HG03432 (cell line): ENCODE measurements around the gene ARHGAP8.

Experiments
- ATAC-seq: cut with Tn5 transposase; IDR thresholded peaks from one replicate; pipeline ENCODE4 v1.9.1; 2021; ENCODE audit warnings: mild to moderate bottlenecking, moderate library complexity; ENCODE audit not compliant: unreplicated experiment

ARHGAP8 gene

DNA sequence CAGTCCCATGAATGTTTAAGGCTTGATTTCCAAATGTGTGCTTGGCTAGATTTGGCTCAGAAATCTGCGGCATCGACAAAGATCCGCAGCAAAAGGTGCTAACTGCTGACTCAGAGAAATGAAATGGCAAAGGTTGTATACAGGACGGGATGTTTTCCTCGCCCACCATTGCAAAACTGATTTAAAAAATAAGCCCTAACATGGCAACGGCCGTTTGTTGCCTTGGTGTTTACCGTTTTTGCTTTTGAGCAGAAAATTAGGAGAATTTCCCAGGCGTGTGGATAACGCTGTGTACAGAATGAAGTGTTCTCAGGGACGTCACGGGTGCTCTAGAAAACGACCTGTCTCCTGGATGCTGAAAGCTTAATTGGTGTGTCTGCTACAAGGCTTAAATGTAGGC lies 70.2 kb downstream of the ARHGAP8 start:
- ATAC-seq = no peak

DNA sequence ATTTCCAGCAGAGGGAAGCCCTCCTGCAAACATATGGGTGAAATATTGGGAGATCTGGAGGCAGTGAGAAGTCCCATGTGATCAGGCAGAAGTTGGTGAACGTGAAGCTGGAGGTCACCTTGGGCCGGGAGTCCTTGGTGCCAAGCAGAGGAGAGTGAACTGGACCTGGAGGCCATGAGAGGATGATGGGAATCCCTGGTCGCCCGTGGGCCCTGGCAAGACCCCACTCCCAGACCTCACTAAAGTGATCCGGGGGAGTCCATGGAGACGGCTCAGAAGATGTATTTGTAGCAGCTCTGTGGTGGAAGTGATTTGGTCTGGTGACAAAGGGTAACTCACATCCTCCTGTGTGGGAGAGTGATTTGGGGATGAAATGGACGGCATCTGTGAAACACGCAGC lies 71.0 kb downstream of the ARHGAP8 start:
- ATAC-seq = no peak

DNA sequence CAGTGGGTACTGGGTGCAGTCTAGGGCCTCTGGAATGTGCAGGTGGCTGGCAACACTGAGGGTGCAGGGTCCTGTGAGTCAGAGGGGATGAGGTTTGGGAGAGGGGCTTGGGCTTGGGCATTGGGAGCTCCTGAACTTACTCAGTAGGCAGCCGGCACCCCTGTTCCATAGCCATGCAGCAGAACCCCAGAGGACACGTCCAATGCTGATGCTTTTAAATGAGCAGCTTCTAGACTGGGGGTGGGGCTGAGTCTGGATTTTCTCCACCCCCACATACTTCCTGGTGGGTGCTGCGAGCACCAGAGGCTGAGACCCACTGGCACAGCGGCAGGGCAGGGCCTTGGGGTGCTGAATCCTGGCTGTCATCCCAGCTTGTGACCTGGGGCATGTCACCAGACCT lies 71.4 kb downstream of the ARHGAP8 start:
- ATAC-seq = no peak

DNA sequence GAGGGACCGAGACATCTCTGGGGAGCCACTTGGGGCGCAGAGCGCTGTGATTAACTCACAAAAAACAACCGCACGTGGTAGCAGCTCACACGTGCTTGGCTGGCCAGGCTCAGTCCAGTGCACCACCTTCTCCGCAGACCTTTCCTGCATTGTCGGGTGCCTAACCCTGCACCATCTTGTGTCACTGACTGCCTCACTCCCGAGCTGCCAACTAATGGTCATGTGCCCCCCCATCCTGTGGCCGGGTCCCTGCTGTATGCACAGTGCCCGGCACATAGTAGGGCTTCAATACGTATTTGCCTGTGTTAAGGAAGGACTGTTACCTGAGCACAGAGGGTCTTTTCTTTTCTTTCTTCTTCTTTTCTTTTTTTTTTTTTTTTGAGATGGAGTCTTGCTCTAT lies 71.9 kb downstream of the ARHGAP8 start:
- ATAC-seq = no peak

DNA sequence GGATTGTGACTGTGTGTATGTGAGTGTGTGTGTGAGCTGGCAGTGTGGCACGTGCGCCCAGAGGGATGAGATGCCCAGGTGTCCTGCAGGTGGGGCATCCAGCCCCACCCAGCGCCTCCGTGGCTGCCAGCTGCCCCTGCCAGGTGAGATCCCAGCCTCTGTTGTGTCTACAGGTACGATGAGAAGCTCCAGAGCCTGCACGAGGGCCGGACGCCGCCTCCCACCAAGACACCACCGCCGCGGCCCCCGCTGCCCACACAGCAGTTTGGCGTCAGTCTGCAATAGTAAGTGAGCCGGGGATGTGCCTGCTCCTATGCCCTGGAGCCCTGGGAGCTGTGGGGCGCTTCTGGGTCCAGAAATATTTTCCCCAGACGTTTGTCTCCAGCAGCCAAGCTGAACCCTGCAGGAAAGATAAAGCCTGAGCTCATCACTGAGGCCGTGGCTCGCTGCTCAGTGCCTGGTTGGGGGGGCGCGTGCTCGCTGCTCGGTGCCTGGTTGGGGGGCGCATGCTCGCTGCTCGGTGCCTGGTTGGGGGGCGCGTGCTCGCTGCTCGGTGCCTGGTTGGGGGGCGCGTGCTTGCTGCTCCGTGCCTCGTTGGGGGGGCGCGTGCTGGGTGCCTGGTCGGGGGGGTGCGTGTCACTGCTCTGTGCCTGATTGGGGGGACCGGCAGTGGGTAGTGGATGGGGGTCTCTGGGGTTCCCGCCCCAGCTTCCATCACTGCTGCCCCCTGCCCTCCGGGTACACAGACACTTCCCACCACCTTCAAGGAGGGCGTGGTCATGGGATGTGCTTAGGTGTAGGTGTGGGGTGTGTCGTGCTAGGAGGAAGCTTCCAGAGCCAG lies 73.2 kb downstream of the ARHGAP8 start:
- no peak for ATAC-seq

DNA sequence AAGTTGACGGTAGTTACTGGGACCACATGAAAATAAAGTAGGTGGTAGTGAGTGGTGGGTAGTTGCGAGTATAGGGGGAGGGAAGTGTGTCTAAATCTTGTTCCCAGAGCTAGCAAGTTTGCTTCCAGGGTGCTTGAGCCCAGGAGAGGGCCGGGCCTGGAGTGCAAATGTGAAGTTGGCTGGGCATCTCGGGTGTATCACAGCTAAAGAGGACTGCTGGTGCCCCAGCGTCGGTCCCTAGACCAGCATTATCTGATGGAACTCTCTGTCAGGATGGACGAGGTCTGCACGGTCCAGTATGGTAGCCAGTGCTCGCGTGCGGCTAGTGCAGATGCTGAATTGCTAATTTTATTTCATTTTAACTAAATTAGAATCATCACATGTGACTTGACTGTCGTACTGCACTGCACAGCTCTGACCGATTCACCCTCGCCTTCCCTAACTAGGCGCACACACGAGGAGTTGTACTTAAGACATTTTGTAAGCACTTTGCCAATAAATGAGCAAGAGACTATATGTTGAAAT lies 75.4 kb downstream of the ARHGAP8 start:
- no peak for ATAC-seq

DNA sequence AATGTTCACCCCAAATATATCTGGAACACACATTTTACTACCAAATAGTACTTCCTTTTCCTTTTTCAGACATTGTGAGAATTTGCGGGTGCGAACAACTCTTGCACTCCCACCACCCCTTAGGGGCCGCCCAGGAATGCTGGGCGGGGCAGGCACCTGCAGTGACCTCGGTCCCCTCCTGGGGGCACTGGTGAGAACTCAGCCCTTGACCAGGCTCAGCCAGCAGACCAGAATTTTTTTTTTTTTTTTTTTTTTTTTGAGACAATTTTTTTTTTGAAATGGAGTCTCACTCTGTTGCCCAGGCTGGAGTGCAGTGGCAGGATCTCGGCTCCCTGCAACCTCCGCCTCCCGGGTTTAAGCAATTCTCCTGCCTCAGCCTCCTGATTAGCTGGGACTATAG lies 75.8 kb downstream of the ARHGAP8 start:
- ATAC-seq = no peak

DNA sequence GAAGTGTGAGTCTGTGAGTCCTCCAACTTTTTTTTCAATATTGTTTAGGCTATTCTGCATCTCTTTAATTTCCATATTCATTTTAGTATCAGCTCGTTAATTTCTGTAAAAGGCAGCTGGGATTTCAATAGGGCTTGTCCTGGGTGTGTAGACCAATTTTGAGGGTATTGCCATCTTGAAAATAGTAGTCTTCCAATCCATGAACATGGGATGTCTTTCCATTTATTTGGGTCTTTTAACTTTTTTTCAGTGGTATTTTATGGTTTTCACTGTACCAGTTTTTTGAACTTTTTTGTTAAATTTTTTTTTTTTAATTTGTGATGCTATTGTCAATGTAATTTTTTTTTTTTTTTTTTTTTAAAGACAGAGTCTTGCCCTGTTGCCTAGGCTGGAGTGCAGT lies 79.5 kb downstream of the ARHGAP8 start:
- ATAC-seq = no peak

DNA sequence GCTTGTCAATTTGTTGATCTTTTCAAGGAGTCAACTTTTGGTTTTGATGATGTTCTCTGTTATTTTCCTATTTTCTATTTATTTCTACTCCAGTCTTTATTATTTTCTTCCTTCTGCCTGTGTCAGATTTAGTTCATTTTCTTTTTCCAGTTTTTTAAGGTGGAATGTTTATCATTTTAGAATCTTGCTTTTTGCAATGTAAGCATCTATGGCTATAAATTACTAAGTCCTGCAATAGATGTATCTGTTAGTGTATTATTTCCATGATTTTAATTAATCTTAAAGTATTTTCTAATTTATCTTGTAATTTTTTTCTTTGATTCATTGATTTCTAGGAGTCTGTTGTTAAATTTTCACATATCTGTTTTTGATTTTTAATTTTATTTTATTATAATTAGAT lies 81.7 kb downstream of the ARHGAP8 start:
- ATAC-seq = no peak

DNA sequence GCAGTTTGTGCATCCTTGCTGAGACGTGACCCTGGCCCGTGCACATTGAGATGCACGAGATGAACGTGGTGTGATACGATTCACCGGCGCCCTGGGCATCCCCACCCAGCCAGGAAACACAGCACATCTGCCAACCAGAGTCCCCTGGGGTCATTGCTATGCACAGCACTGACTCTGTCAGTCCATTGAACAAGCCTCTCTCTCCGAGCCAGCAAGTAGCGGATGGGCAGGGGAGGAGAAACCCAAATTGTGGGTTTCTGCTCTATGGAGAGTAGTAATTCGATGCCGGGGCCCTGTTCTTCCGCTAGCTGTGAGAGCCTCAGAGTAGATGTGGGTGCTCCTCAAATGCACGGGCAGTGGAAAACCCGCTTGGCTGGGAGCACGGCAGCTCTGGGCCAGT lies 85.1 kb downstream of the ARHGAP8 start:
- ATAC-seq = no peak

DNA sequence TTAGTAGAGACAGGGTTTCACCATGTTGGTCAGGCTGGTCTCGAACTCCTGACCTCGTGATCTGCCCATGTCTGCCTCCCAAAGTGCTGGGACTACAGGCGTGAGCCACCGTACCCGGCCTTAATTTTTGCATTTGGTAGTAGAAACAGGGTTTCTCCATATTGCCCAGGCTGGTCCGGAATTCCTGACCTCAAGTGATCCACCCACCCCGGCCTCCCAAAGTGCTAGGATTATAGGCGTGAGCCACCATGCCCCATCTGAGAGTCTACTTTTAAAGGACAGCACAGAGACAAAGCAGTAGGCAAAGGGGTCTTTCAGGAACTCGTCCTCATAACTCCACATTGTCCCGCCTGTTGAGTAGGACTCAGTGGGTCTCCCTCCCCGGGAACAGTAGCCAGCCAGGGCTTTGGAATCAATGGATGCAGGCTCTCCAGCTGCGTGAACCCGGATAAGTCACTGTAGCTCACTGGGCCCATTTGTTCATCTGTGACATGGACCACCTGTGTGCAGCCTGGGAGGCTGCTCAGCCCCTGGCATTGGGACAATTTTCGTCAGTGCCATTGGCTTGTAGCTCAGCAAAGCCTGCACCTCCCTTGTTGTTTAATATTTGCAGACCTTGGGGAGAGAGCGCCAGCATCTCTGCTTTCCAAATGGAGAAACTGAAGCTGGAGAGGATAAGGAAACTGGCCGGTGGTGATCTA lies 86.1 kb downstream of the ARHGAP8 start:
- no peak for ATAC-seq

DNA sequence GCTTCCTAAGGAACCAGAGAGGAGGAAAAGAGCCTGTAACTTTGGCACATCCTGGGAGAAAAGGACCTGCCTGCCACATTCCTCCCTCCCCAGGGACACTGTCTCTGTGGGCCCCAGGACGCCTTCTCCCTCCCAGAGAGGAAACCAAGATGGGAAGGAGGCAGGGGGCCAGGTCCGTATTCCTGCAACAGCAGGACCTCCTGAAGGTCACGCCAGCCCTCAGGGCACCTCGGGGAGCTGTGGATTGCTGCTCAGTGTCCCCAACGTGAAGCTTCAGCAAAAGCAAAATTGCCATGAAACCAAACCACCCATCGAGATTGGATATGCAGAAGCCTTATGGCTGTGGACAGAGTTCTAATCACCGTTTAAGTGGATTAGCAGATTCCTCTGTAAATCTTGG lies 86.7 kb downstream of the ARHGAP8 start:
- no peak for ATAC-seq

DNA sequence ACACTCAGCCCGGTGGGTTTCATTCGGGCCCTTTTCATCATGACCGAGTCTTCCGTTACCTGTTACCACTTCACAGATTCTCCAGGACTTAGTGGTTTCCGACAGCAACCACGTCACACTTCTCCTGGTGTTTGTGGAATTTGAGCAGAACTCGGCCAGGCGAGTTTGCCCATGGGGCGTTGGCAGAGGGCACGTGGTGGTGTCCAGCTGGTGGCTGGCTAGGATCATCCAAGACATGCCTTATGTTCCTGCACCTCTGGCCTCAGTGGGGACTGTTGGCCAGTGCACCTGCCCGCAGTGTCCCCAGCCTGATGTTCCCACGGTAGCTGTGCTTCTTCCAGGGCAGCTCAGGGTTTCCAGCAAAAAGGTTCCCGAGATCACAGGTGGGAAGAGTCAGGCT lies 87.3 kb downstream of the ARHGAP8 start:
- no peak for ATAC-seq

DNA sequence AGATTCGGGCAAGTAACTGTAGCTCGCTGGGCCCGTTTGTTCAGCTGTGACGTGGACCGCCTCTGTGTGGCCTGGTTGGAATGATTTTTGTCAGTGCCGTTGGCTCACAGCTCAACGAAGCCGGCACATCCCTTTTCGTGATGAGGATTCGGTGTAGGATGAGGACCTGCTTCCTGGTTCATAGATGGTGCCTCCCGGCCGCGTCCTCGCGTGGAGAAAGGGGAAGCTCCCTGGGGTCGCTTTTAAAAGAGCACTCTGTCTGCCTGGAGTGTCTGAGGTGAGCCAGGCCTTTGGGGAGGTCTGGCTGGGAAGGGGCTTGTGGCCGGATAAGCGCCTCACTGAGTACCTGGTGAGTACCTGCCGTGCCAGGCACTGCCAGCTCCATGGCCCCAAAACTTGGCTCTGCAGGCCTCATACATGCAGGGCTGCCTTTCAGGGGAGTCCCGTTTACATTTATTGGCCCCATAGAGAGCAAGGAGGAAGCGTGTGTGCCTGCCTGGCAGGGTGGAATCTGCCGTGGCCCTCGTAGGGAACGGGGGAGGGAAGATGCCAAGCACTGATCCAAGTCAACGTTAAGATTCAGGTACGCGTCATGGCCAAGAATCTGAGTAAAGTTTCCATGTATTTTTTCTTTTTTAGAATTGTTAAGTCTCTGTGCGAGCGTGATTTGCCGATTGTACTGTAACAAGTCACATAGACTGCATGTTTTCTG lies 88.4 kb downstream of the ARHGAP8 start:
- no peak for ATAC-seq

DNA sequence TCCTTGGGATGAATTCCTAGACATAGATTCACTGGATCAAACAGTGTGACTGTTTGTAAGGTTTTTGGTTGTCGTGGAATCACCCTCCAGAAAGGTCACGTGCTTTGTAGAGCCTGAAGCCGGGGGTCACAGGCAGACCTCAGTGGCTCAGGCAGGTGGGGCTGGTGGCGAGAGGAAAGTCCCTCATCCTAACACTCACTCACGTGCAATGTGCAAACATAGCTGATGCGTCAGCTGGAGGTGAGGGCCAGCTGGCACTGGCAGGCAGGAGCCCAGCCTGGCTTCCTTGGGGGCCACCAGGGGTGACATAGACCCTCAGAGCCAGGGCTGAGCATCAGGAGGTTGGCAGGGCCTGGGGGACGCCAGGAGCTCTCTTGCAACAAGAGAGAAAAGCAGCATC lies 90.0 kb downstream of the ARHGAP8 start:
- ATAC-seq = no peak

DNA sequence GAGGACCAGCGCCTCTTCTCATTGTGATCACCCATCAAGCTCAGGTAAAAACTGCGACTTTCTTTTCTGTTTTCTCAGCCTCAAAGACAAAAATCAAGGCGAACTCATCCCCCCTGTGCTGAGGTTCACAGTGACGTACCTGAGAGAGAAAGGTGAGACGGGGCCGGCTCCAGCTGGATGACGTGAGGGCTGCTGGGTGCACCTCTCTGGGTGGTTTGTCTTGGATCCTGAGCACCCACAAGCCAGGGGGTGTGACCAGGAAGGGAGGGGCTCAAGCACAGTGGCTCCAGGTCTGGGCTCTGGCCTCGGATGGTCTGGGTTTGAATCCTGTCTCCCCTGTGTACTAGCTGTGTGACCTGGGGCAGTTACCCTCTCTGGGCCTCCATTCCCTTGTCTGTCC lies 92.8 kb downstream of the ARHGAP8 start:
- no peak for ATAC-seq

DNA sequence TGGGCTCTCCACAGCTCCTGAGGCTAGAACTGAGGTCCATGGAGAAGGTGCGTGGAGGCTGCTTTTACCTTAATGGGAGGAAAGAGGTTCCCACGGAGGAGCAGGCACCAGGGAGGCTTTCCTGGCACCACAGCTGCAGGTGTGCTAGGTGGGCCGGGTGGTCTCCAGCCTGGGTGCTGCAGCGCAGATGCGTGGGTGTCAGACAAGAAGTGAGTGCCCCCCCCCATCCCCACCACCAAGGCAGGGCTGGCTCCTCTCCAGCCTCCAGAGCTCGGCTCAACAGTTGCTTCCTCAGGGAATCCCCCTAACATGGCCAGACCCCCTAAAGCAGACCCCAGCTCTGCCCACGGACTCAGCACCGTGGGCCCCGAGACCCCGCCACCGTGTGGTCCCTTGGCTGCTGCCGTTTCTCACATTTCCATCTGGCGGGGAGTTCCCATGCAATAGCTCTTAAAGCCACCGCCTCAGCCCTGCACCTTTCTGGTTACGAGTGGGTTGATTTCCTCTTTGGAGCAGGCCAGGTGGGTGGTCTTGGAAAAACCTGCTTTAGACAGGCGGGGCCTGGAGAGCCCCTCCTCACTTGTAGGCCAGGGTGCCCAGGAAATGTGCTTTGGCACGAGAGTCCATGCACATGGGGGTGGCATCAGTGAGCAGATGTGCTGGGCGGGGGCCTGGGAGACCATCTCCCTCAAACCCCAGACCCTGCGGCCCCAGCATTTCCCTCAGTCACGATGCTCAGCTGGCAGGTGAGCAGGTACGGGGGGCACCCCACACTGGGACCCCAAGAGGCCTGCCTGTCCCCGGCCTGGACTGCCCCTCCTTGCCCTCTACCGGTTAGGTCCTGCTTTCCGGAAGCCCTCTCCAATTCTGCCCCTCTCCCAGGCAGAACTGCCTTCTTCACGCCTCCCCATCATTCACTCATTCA lies 93.7 kb downstream of the ARHGAP8 start:
- ATAC-seq = no peak

DNA sequence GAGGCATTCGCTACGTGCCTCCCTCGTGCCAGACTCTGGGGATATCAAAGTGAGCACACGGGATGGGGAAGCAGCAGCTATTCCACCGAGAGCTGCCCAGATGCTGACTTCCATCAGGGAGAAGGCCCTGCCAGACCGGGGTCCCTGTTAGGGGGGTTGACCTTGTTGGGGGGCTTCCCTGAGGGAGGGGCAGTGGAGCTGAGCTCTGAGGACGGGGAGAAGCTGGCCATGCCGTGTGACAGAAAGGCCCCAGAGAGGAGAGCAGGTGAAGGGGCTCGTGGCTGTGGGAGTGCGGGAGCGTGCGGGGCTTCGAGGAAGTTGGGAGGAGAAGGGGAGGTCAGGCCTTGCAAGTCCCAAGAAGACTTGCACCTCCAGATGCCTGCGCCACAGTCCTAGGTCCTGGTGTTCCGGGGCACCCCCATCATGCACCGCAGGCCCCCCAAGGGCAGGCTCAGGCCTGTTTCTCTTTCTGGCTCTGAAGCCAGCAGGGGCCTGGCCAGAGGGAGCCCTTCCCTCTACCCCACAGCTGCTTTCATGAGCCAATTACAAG lies 94.4 kb downstream of the ARHGAP8 start:
- no peak for ATAC-seq

DNA sequence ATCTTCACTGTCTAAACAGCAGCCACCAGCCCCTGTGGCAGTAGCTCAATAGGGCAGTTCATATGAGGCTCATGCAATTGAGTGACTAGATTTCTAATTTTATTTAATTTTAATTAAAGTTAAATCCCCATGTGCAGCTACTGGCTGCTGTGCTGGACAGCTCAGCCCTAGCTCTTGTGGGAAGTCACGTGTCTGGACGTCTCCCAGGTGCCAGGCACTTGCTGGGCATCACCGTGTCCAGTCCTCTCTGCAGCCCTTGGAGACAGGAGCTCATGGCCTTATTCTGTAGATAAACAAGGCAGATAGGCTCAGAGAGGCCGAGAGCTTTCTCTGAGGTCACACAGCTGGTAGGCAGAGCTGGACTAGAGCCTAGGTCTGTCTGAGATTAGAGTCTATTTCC lies 95.0 kb downstream of the ARHGAP8 start:
- ATAC-seq = no peak

DNA sequence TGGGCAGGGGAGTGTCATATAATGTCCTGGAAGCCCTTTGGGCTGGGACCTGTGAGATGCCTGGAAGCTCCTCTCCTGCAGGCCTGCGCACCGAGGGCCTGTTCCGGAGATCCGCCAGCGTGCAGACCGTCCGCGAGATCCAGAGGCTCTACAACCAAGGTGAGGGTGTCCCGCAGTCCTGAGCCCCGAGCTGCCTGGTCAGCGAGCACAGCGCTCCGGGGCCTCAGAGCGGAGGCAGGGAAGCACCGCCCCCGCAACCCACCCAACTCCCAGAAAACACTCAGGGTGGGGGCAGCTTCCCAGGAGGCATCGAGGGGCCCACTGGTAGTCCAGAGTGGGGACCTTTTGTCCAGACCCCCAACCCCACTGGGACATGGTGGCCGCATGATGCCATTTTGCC lies 95.5 kb downstream of the ARHGAP8 start:
- ATAC-seq = no peak
